Activated CD4-positive, alpha-beta T cell treated with anti-CD3 and anti-CD28 coated beads, Interleukin-10, Interleukin-2, amounts not matched to agents 100 ng/mL and 50 ng/mL, durations not matched to agents 16 hours and 8 hours (primary cell): Measurements from ENCODE around the gene RNF217.
"Not testable (repeated sequence)": the region's sequence is repeated elsewhere in the genome, so short reads cannot be mapped to it uniquely, and the experiment has no call there.

ENCODE experiments used
- DNase-seq: peaks from one replicate; pipeline ENCODE4 v3.0.0-alpha.2; 2020

The RNF217 gene

GRCh38 chr6:124963416-124963785, 1.2 kb downstream of the RNF217 start:
- DNase-seq: no peak

GRCh38 chr6:124963831-124964763, 1.9 kb downstream of the RNF217 start:
- DNase-seq: no peak

GRCh38 chr6:124964764-124965105, 2.5 kb downstream of the RNF217 start:
- DNase-seq: no peak

DNA sequence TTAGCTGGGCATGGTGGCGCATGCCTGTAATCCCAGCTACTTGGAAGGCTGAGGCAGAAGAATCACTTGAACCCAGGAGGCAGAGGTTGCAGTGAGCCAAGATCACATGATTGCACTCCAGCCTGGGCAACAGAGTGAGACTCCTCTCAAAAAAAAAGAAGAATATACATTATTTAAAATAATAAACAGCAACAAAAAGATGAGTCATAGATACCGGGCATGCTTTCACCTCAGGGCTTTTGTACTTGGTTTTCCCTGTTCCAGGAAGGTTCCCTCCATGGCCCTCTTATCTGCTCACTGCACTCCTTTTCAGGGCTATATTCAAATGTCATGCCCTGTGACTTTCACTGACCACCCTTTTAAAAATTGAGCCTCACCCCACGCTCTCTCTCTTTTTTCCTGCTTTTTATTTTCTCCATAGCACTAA, 3.2 kb downstream of the RNF217 start:
- DNase-seq: not testable (repeated sequence)

- DNase-seq: no peak
Measured at GRCh38 chr6:124967444-124967843, 5.2 kb downstream of the RNF217 start.

DNA sequence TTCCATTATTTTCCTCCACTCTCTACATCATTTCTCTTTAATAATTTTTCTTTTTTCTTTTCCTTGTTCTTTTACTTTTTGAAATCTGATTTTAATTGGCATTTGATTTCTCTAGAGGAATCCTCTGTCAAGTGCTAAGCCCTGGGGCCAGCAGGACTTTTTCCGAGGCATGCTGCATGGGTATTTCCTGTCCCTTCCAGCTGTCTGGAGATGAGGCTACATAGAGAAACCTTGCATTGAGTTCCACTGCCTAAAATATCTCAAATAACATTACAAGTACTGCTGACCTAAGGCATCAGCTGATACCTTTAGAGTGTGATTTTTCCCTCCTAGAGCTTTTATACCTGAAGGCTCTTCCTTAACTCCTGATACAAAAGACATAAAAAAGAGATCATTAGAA, 6.2 kb downstream of the RNF217 start:
- DNase-seq: no peak

- no peak for DNase-seq
Measured at GRCh38 chr6:124970243-124970642, 8.0 kb downstream of the RNF217 start.

DNA sequence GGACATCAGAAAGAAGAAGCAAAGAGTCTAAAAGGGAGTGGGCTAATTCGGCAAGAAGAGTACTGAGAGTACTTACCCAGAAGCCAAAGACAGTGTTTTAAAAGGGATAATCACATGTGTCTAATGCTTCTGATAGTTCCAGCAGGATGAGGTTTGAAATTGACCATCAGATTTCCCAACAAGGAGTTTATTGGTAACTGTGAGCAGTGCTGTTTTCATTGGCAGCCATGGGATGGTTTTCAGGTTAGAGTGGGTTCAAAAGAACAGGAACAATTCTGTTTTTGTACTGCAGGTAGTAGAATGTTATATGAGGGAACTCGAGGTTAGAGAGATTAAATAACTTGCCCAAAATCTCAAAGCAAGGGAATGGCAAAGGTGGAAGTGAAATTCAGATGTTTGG, 8.5 kb downstream of the RNF217 start:
- no peak for DNase-seq

DNA sequence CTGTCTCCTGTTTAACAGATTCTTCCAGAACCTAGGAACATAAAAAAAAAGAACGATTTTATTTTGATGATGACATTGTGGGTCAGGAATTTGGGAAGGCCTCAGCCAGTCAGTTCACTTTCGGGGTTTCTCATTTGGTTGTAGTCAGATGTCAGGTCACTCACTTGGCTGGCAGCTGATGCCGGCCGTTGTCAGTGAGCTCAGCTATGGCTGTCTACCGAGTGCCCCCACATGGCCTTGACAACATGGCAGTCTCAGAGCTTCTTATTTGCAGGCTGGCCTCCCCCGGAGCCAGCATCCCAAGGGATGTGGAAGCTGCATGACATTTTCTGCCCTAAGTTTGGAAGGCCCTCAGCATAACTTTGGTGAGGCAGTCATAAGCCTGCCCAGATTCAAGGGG, 11.5 kb downstream of the RNF217 start:
- no peak for DNase-seq

- DNase-seq: no peak
Measured at GRCh38 chr6:124974771-124975377, 12.6 kb downstream of the RNF217 start.

GRCh38 chr6:124977067-124977908, 15.1 kb downstream of the RNF217 start:
- no peak for DNase-seq

- DNase-seq: no peak
Measured at GRCh38 chr6:124978451-124979293, 16.4 kb downstream of the RNF217 start.

GRCh38 chr6:124979294-124979678, 17.0 kb downstream of the RNF217 start:
- DNase-seq: no peak

GRCh38 chr6:124982669-124983068, 20.4 kb downstream of the RNF217 start:
- DNase-seq: no peak

GRCh38 chr6:124983383-124984083, 21.3 kb downstream of the RNF217 start:
- no peak for DNase-seq

- no peak for DNase-seq
Measured at GRCh38 chr6:124984668-124985338, 22.6 kb downstream of the RNF217 start.

DNA sequence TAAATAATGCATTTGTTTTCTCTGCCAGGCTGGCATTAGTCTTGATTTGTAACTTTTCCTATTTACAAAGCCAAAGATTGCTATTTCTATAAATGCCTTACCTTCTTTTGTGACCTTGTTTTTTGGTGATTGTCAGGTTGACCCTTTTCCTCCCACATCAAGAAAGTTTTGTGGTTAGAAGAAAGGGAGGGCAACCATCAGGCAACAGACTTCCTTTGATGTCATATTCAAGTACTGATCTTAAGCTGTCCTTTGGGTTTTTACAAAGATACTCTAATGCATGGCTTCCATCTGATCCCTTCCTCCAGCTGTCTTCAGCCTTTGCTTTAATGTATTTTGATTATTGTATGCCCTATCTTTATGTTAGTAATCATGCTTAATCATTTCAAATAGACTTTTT, 23.9 kb downstream of the RNF217 start:
- no peak for DNase-seq

DNA sequence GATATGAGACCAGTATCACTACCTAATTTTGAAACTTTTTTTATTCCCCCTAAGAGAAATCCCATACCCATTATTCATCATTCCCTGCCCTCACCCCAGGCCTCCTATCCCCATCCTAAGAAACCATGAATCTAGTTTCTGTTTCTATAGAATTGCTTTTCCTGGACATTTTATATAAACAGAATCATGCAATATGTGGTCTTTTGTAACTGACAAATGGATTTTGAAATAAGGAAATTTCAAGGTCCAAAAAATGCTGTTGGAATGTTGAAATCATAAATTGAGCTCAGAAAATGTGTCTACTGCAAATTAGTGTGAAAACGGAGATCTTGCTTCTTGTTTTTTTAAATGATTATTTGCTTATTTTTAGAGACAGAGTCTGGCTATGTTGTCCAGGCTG, 25.1 kb downstream of the RNF217 start:
- DNase-seq: no peak

DNA sequence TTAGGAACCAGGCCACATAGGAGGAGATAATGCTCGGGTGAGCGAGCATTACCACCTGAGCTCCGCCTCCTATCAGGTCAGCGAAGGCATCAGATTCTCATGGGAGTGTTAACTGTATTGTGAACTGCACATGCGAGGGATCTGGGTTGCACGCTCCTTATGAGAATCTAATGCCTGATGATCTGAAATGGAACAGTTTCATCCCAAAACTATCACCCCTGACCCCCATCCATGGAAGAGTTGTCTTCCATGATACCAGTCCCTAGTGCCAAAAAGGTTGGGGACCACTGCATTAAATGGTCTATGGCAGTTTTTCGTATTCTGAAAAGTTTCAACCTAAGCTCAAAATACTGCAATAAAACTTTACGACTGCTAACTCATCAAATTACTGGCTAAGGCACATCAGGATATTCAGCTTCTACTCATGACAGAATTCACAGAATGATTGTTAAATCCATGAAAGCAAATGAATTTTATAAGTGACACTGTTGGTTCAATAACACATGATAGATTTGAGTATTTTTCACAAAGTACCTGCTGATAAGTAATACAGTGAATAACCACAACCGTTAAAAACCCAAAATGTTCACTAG, 25.9 kb downstream of the RNF217 start:
- DNase-seq: no peak

GRCh38 chr6:124989136-124989983, 27.1 kb downstream of the RNF217 start:
- DNase-seq: no peak
